ENCODE data around the gene CHST5. TPM values are rescaled to one million over a fixed set of nuclear protein-coding genes. Genes with fewer than 3 reads are reported as not detected.

The CHST5 gene
- 0.62 TPM for total RNA-seq
- long read RNA-seq: 0 reads

- DNase-seq: no peak
- no peaks in the 10 kb centered on the region for H3K9me3 ChIP-seq
- no peak for ATAC-seq
- H3K27me3 ChIP-seq (ENCODE audit: low read depth): no peaks in the 10 kb centered on the region
- no peak within 1 kb of the TSS for H3K4me3 ChIP-seq
- H3K27ac ChIP-seq: no peak within 1 kb of the TSS
- H3K36me3 ChIP-seq: no peaks in the 10 kb centered on the region
- intact Hi-C loops (cut with DNase I): no loop called here
- H3K4me1 ChIP-seq: no peaks in the 10 kb centered on the region
- no peak for TF ChIP-seq CTCF (IDR thresholded peaks at IDR 0.05)
These were observed at the start of gene CHST5 for GRCh38 chr16:75535901-75536300. Gene CHST5 (minus strand): TSS chr16:75536108. CDS start chr16:75530384, 5,724 bp downstream.

- intact Hi-C loops (cut with DNase I): no loop called here
These were observed 48.2 kb upstream of the CHST5 start for GRCh38 chr16:75584108-75584507.

GRCh38 chr16:75579281-75579834, 43.5 kb upstream of the CHST5 start:
- intact Hi-C loops (cut with DNase I): no loop called here
- Histone ChIP-seq H3K36me3 (peaks cover 68% of the 10 kb centered on the region), H3K4me1 (no peaks in the 10 kb centered on the region), H3K4me3 (no peak overlapping the region), H3K27me3 (ENCODE audit: low read depth) (no peaks in the 10 kb centered on the region), H3K9me3 (no peaks in the 10 kb centered on the region), H3K27ac (no peak overlapping the region)
- ATAC-seq (no peak), DNase-seq (no peak)
- no peak for TF ChIP-seq CTCF (IDR thresholded peaks at IDR 0.05)

More at GRCh38 chr16:75584108-75584507, 48.2 kb upstream of the CHST5 start:
- H3K27me3 ChIP-seq (ENCODE audit: low read depth): no peaks in the 10 kb centered on the region
- H3K4me1 ChIP-seq: no peaks in the 10 kb centered on the region
- DNase-seq (no peak), ATAC-seq (no peak)
- H3K27ac ChIP-seq: no peak overlapping the region
- H3K36me3 ChIP-seq: peaks cover 27% of the 10 kb centered on the region
- no peak overlapping the region for H3K4me3 ChIP-seq
- no peak for TF ChIP-seq CTCF (IDR thresholded peaks at IDR 0.05)
- no peaks in the 10 kb centered on the region for H3K9me3 ChIP-seq

GRCh38 chr16:75578725-75579124, 42.8 kb upstream of the CHST5 start:
- intact Hi-C loops (cut with DNase I): no loop called here
- no peak for DNase-seq
- TF ChIP-seq CTCF (IDR thresholded peaks at IDR 0.05): no peak
- no peak for ATAC-seq
- H3K4me1 ChIP-seq: no peaks in the 10 kb centered on the region
- H3K27ac ChIP-seq: no peak overlapping the region
- no peaks in the 10 kb centered on the region for H3K27me3 ChIP-seq (ENCODE audit: low read depth)
- H3K9me3 ChIP-seq: no peaks in the 10 kb centered on the region
- peaks cover 74% of the 10 kb centered on the region for H3K36me3 ChIP-seq
- H3K4me3 ChIP-seq: no peak overlapping the region

- no peaks in the 10 kb centered on the region for H3K27me3 ChIP-seq (ENCODE audit: low read depth)
- H3K4me3 ChIP-seq: no peak overlapping the region
- intact Hi-C loops (cut with DNase I): no loop called here
- H3K27ac ChIP-seq: no peak overlapping the region
- TF ChIP-seq CTCF (IDR thresholded peaks at IDR 0.05): no peak
- peaks cover 79% of the 10 kb centered on the region for H3K36me3 ChIP-seq
- no peaks in the 10 kb centered on the region for H3K9me3 ChIP-seq
- DNase-seq (no peak), ATAC-seq (no peak)
- H3K4me1 ChIP-seq: peaks cover 1% of the 10 kb centered on the region
These were observed 42.3 kb upstream of the CHST5 start for GRCh38 chr16:75578212-75578611.
